A549 (cell line): Measurements from ENCODE around the gene ALG12. TPM values are rescaled to one million over a fixed set of nuclear protein-coding genes. Genes with fewer than 3 reads are reported as not detected.

ENCODE experiments used
- ATAC-seq, 2 experiments: fragments of 200-7000 bp in 1 of 2; fragments of >200 bp in 1 of 2; cut with Nextera tagmentation in 1 of 2; cut with Tn5 transposase in 1 of 2; 3 replicates each; pipeline versions ENCODE4 v1.8.0 to v1.9.1; 2018 to 2020; ENCODE audit warnings: mild to moderate bottlenecking in 1 of 2, moderate library complexity in 1 of 2
- CTCF ChIA-PET: fragments of 300-600 bp; sonication (Branson Sonifier 250); formaldehyde crosslinking; extraction: SDS; loops from one replicate; lab custom pipeline; 2021; ENCODE audit warnings: antibody characterized with exemption, inconsistent platforms; lab: Yijun Ruan, JAX
- POLR2A ChIA-PET: fragments of 350-600 bp; formaldehyde crosslinking; extraction: SDS; loops from one replicate; lab custom pipeline; 2021; ENCODE audit warnings: antibody characterized with exemption, inconsistent platforms; lab: Yijun Ruan, JAX
- DNase-seq, 2 experiments: peaks; one replicate each; pipeline versions ENCODE4 v3.0.0 to v3.0.0-alpha.2; 2011 to 2016; ENCODE audit warnings: low read depth in 1 of 2, low spot score in 1 of 2
- FAIRE-seq: peaks from 2 replicates; lab custom pipeline; 2011; peaks lifted over from hg19 to GRCh38; lab: Jason Lieb, UNC
- H3K27ac ChIP-seq, 2 experiments: fragments of >200 bp; sonication (Bioruptor Twin); formaldehyde crosslinking; 3 replicates each; pipeline ENCODE4 v1.5.1; 2016 to 2017
- H3K4me1 ChIP-seq: fragments of >200 bp; sonication (Bioruptor Twin); formaldehyde crosslinking; 3 replicates; pipeline ENCODE4 v1.6.1; 2016
- H3K4me2 ChIP-seq: fragments of >200 bp; sonication (Bioruptor Twin); formaldehyde crosslinking; 3 replicates; pipeline ENCODE4 v1.6.1; 2016
- H3K4me3 ChIP-seq: fragments of >200 bp; sonication (Bioruptor Twin); formaldehyde crosslinking; 3 replicates; pipeline ENCODE4 v1.5.1; 2016
- H3K9me3 ChIP-seq: fragments of >200 bp; sonication (Bioruptor Twin); formaldehyde crosslinking; 3 replicates; pipeline ENCODE4 v1.6.1; 2016
- CBX2 ChIP-seq: fragments of 200-600 bp; sonication (generic); IDR thresholded peaks from 2 replicates; pipeline ENCODE4 v1.6.1; 2016; ENCODE audit warnings: low read depth, mild to moderate bottlenecking, borderline replicate concordance
- CEBPB ChIP-seq, 2 experiments: fragments of >200 bp in 1 of 2; sonication (Bioruptor Twin) in 1 of 2; formaldehyde crosslinking in 1 of 2; IDR thresholded peaks; 2 replicates each; pipeline ENCODE4 v1.6.1; 2012 to 2016
- CHD2 ChIP-seq: fragments of 150-350 bp; IDR thresholded peaks from 2 replicates; pipeline ENCODE4 v1.6.1; 2014; ENCODE audit warnings: low read length; ENCODE audit not compliant: partially characterized antibody
- CTCF ChIP-seq: fragments of >200 bp; sonication (Bioruptor Twin); formaldehyde crosslinking; IDR thresholded peaks from 3 replicates; pipeline ENCODE4 v1.5.1; 2016
- EHF ChIP-seq: fragments of 250-450 bp; sonication (Bioruptor Pico); IDR thresholded peaks from 2 replicates; pipeline ENCODE4 v1.5.0; 2020; ENCODE audit warnings: mild to moderate bottlenecking
- HEYL ChIP-seq: fragments of 250-450 bp; sonication (Bioruptor Pico); IDR thresholded peaks from 2 replicates; pipeline ENCODE4 v1.8.0; 2021; ENCODE audit warnings: mild to moderate bottlenecking, moderate library complexity
- JUNB ChIP-seq: fragments of >200 bp; sonication (Bioruptor Twin); formaldehyde crosslinking; IDR thresholded peaks from 2 replicates; pipeline ENCODE4 v1.6.1; 2016
- NR3C1 ChIP-seq: fragments of >200 bp; sonication (Bioruptor Twin); formaldehyde crosslinking; IDR thresholded peaks from 3 replicates; pipeline ENCODE4 v1.6.1; 2017
- PBX3 ChIP-seq: IDR thresholded peaks from 2 replicates; pipeline ENCODE4 v1.6.1; 2012
- RAD21 ChIP-seq, 2 experiments: fragments of >200 bp in 1 of 2; sonication (Bioruptor Twin) in 1 of 2; formaldehyde crosslinking in 1 of 2; IDR thresholded peaks in 1 of 2; conservative IDR thresholded peaks in 1 of 2; 2 replicates in 1 of 2; 3 replicates in 1 of 2; pipeline ENCODE4 v1.6.1; 2012 to 2018; ENCODE audit warnings: inconsistent platforms in 1 of 2
- RARB ChIP-seq: fragments of 250-450 bp; sonication (Bioruptor Pico); IDR thresholded peaks from 2 replicates; pipeline ENCODE4 v1.8.0; 2021; ENCODE audit warnings: mild to moderate bottlenecking, moderate library complexity
- RFX5 ChIP-seq: fragments of 450-650 bp; IDR thresholded peaks from 2 replicates; pipeline ENCODE4 v1.7.1; 2014; ENCODE audit warnings: antibody characterized with exemption, mild to moderate bottlenecking, moderate library complexity
- SMC3 ChIP-seq: fragments of >200 bp; sonication (Bioruptor Twin); formaldehyde crosslinking; IDR thresholded peaks from 3 replicates; pipeline ENCODE4 v1.6.1; 2018; ENCODE audit warnings: inconsistent platforms
- TP53 ChIP-seq: fragments of 250-450 bp; sonication (Bioruptor Pico); IDR thresholded peaks from 2 replicates; pipeline ENCODE4 v1.5.0; 2021; ENCODE audit warnings: mild to moderate bottlenecking, moderate library complexity
- ZSCAN20 ChIP-seq: fragments of 250-450 bp; sonication (Bioruptor Pico); IDR thresholded peaks from 2 replicates; pipeline ENCODE4 v1.8.0; 2022; ENCODE audit warnings: mild to moderate bottlenecking, moderate library complexity
- WGBS: methylation state at CpG from one replicate; pipeline ENCODE4 v1.1.6; 2017; ENCODE audit errors: missing lambda C conversion rate; 5-methylcytosine and 5-hydroxymethylcytosine counted together
- polyA plus RNA-seq, 4 experiments: library from polyadenylated mRNA; depleted of rRNA in 3 of 4; stranded (reverse); fragments of >200 nt; fragmentation: RNase III in 1 of 4; extraction: RNeasy Plus Mini Kit Qiagen cat#74134 plus additional on column Dnase treatment in 1 of 4; gene quantifications; 2 replicates in 3 of 4; 3 replicates in 1 of 4; pipeline ENCODE4 v1.2.3, GENCODE V29; 2011 to 2017

ALG12 gene
- polyA plus RNA-seq, 2 of the 4 experiments (the other 2 are of a cell fraction), result 4.4 to 7.7 TPM

- ChIA-PET CTCF (interaction anchor here (0.8 to 3.6 kb wide), 19 partner anchors 8 to 307 kb away, joined by 3 to 49 read pairs (median 4); no protein-coding TSS in a partner anchor), POLR2A (interaction anchor here (2.0 kb wide), 1 partner anchor 101 kb away, joined by 7 read pairs; no protein-coding TSS in a partner anchor)
- no peak overlapping the region for H3K4me3 ChIP-seq
- 64% methylated on average over 5 of the region's 21 CpGs for WGBS
- peak overlapping the region in 1 of 2 experiments; percentile 26; a peak in 1 of 6 replicates for H3K27ac ChIP-seq
- FAIRE-seq, result no peak
- no peaks in the 10 kb centered on the region for H3K9me3 ChIP-seq
- H3K4me2 ChIP-seq, result peak overlapping the region; percentile 81
- TF ChIP-seq JUNB (no peak), ZSCAN20 (CRISPR knock-in tag) (no peak), NR3C1 (no peak), RARB (CRISPR knock-in tag) (no peak), CHD2 (no peak), TP53 (no peak), CBX2 (no peak), CEBPB (IDR thresholded peaks at IDR 0.05) (no peak), EHF (CRISPR knock-in tag) (no peak), RFX5 (no peak), HEYL (CRISPR knock-in tag) (no peak)
- TF ChIP-seq, all 56 proteins: peak for 0
- DNase-seq, result no peak
- peak in 1 of 2 experiments; percentile 7; a peak in 2 of 6 replicates for ATAC-seq
- H3K4me1 ChIP-seq, result peaks cover 20% of the 10 kb centered on the region
Observed at GRCh38 chr22:49929994-49930575, 11.8 kb upstream of the ALG12 start.

GRCh38 chr22:49929211-49929979, 11.2 kb upstream of the ALG12 start:
- peak; percentile 83 to 87 for ATAC-seq
- WGBS, result no CpG with 5 or more reads among the region's 75 CpGs
- no peak for DNase-seq
- Histone ChIP-seq H3K9me3 (no peaks in the 10 kb centered on the region), H3K27ac (peak overlapping the region in 1 of 2 experiments; percentile 69; a peak in 3 of 6 replicates), H3K4me1 (peaks cover 16% of the 10 kb centered on the region)
- POLR2A ChIA-PET, result no interaction called here
- no peak for FAIRE-seq
- TF ChIP-seq RAD21 (conservative IDR thresholded peaks at IDR 0.05 in 1 of 2, IDR thresholded peaks at IDR 0.05 in 1 of 2) (peak; percentile 73 to 87), PBX3 (no peak), CTCF (peak; percentile 87), ZSCAN20 (CRISPR knock-in tag) (no peak), SMC3 (peak; percentile 83)
- TF ChIP-seq, all 56 proteins: peak for 3
- Histone ChIP-seq H3K4me3 (0 out of 3 replicates have a peak overlapping the region, but pooled peaks have one; percentile 30), H3K4me2 (peak overlapping the region; percentile 81)
- CTCF ChIA-PET, result interaction anchor here (0.8 to 3.6 kb wide), 12 partner anchors 9 to 126 kb away, joined by 3 to 49 read pairs (median 6); no protein-coding TSS in a partner anchor

- Histone ChIP-seq H3K4me1 (peaks cover 9% of the 10 kb centered on the region), H3K4me2 (peak overlapping the region; percentile 81; the same call in 1 of the 3 replicates), H3K9me3 (no peaks in the 10 kb centered on the region), H3K27ac (no peak overlapping the region; a peak in 1 of 6 replicates), H3K4me3 (no peak overlapping the region)
- WGBS, result 66% methylated on average over 8 of the region's 38 CpGs
- ChIA-PET POLR2A (no interaction called here), CTCF (interaction anchor here (1.9 to 3.6 kb wide), 3 partner anchors 65 to 101 kb away, joined by 10 to 30 read pairs (median 12); no protein-coding TSS in a partner anchor)
- DNase-seq (no peak), FAIRE-seq (no peak), ATAC-seq (no peak)
- TF ChIP-seq NR3C1, result no peak
Observed at GRCh38 chr22:49928555-49929210, 10.4 kb upstream of the ALG12 start.
